ENCODE measurements around the gene ZPR1.
"Not testable (repeated sequence)": the region's sequence is repeated elsewhere in the genome, so short reads cannot be mapped to it uniquely, and the experiment has no call there.

The ZPR1 gene

DNA sequence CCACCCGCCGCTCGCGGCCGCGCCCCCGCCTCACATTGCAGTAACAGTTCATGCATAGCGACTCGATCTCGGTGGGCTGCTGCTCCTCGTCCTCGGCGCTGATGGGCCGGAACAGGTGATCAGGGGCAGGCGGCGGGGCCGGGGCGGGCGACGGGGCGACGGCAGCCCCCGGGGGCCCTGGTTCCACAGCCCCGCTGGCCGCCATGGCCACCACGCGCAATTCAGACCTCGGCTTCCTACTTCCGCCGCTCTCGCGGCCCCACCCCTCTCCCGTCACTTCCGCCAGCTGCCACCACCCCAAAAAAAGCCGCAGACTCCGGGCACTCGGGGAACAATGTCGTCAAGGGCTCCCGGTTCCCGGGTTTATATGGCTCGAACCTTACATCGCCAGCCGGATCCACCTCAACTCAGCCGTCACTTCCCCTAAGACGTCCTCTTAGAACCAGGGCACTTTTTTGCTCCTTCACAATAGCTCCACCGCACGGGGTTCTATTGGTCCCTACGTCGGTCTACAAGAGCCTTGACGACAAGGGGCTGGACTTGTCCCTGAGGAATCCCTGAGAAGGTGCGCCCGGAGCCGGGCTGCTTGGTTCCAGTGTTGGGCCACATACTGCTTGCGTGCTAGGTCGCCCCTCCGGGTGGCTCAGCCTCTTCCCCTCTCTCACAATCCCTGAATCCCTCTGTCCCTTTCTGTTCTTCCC lies at the start of gene ZPR1:
Gene ZPR1 (minus strand): TSS at position 238 of the 701 bp plus-strand sequence. CDS start 33 bp downstream, at position 205.
- Histone ChIP-seq H3K27me3 (replicated peaks; ENCODE audit: control insufficient read depth, insufficient read depth, low read length) (no peaks in the 10 kb centered on the region), H3K4me1 (ENCODE audit: control insufficient read depth, insufficient read depth, low read length) (peaks cover 48% of the 10 kb centered on the region), H3K9ac (ENCODE audit: low read length) (peak within 1 kb of the TSS; percentile 90), H3K36me3 (ENCODE audit: control insufficient read depth, insufficient read depth, low read length, severe bottlenecking) (peaks cover 37% of the 10 kb centered on the region), H3K9me3 (ENCODE audit: control insufficient read depth, low read length) (no peaks in the 10 kb centered on the region), H3K4me3 (ENCODE audit: low read length) (peak within 1 kb of the TSS; percentile 89)
- DNase-seq (ENCODE audit: low read depth), result peak; percentile 91

- Histone ChIP-seq H3K27me3 (replicated peaks; ENCODE audit: control insufficient read depth, insufficient read depth, low read length) (peaks cover 3% of the 10 kb centered on the region), H3K4me1 (ENCODE audit: control insufficient read depth, insufficient read depth, low read length) (peaks cover 15% of the 10 kb centered on the region), H3K4me3 (ENCODE audit: low read length) (no peak overlapping the region), H3K9me3 (ENCODE audit: control insufficient read depth, low read length) (no peaks in the 10 kb centered on the region), H3K9ac (ENCODE audit: low read length) (no peak overlapping the region), H3K36me3 (ENCODE audit: control insufficient read depth, insufficient read depth, low read length, severe bottlenecking) (no peaks in the 10 kb centered on the region)
- no peak for DNase-seq (ENCODE audit: low read depth)
Observed at GRCh38 chr11:116836632-116836991, 48.8 kb upstream of the ZPR1 start.

GRCh38 chr11:116835791-116836631 lies 48.2 kb upstream of the ZPR1 start:
- peaks cover 3% of the 10 kb centered on the region for H3K27me3 ChIP-seq (replicated peaks; ENCODE audit: control insufficient read depth, insufficient read depth, low read length)
- H3K4me1 ChIP-seq (ENCODE audit: control insufficient read depth, insufficient read depth, low read length), result peaks cover 15% of the 10 kb centered on the region
- peak overlapping the region; percentile 64 for H3K9ac ChIP-seq (ENCODE audit: low read length)
- H3K9me3 ChIP-seq (ENCODE audit: control insufficient read depth, low read length), result no peaks in the 10 kb centered on the region
- peak; percentile 92 for DNase-seq (ENCODE audit: low read depth)
- H3K36me3 ChIP-seq (ENCODE audit: control insufficient read depth, insufficient read depth, low read length, severe bottlenecking), result no peaks in the 10 kb centered on the region
- H3K4me3 ChIP-seq (ENCODE audit: low read length), result peak overlapping the region; percentile 52

DNA sequence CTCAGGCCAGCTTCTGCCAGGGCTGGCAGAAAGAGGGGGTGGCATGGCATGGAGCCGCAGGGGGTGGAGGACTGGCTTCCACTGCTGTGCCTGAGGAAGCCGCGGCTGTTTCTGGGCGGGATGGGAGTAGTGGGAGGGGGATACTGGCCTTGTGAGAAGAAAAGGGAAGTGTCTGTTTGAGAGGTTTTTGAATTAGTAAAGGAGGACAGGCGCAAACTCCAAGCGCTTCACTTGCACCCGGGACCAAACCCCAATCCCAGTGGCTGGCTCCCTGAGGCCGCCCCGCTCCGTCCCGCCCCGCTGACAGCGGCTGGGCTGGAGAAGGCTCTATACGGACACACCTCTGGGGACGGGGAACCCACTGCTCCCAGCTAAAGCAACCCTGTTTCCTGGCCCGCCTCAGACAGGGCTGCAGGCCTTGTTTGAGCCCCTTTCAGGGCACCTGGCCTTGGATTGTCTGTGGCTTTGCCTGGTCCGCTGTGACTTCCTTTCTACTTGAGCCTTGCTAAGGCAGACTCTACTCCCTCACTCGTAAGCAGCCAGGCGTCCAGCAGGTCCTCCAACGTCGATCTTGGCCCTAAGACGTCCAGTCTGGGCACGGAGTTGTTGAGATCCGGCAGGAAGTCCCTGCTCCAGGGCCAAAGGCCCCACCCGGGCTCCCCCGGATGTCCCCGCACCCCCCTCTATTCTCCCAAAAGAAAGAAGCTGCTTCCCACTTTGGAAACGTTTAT lies 47.4 kb upstream of the ZPR1 start:
- Histone ChIP-seq H3K4me1 (ENCODE audit: control insufficient read depth, insufficient read depth, low read length) (peaks cover 14% of the 10 kb centered on the region), H3K9ac (ENCODE audit: low read length) (peak overlapping the region; percentile 64), H3K36me3 (ENCODE audit: control insufficient read depth, insufficient read depth, low read length, severe bottlenecking) (no peaks in the 10 kb centered on the region), H3K4me3 (ENCODE audit: low read length) (peak overlapping the region; percentile 52), H3K9me3 (ENCODE audit: control insufficient read depth, low read length) (no peaks in the 10 kb centered on the region), H3K27me3 (replicated peaks; ENCODE audit: control insufficient read depth, insufficient read depth, low read length) (peaks cover 3% of the 10 kb centered on the region)
- no peak for DNase-seq (ENCODE audit: low read depth)

GRCh38 chr11:116834535-116835041 lies 46.8 kb upstream of the ZPR1 start:
- H3K4me1 ChIP-seq (ENCODE audit: control insufficient read depth, insufficient read depth, low read length), result peaks cover 11% of the 10 kb centered on the region
- H3K36me3 ChIP-seq (ENCODE audit: control insufficient read depth, insufficient read depth, low read length, severe bottlenecking); H3K9me3 ChIP-seq (ENCODE audit: control insufficient read depth, low read length); H3K9ac ChIP-seq (ENCODE audit: low read length); H3K4me3 ChIP-seq (ENCODE audit: low read length); H3K27me3 ChIP-seq (replicated peaks; ENCODE audit: control insufficient read depth, insufficient read depth, low read length); DNase-seq (ENCODE audit: low read depth): not testable (repeated sequence)

DNA sequence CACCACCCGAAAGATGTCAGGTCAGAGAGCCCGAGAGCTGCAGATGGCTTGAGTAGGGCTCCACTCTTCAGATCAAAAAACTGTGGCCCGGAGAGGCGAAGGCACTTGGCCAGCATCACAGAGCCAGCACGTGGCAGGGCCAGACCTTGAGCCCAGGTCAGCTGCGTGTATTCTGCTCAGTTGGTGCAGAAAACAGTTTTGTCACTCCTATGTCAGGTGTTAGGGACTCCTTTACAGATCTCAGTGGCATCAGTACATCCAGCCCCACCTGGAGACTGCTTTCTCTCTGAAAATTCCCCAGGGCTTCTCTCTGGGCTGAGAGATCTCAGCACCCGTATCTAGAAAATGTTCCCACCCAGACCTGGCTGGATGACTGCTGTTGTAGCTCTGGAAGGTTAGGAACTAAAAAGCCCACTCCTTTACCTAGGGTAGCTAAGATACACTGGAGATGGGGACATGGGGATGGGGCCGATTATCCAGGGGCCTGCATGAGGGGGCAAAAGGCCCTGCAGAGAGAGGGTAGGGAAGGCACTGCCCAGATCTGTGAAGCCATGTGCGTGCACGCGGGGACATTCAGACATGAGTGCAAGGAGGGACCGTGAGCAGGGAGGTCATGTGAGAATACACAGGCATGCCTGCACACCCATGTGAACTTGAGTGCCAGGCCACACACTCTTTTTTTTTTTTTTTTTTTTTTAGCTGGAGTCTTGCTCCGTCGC lies 46.2 kb upstream of the ZPR1 start:
- no peaks in the 10 kb centered on the region for H3K36me3 ChIP-seq (ENCODE audit: control insufficient read depth, insufficient read depth, low read length, severe bottlenecking)
- H3K4me1 ChIP-seq (ENCODE audit: control insufficient read depth, insufficient read depth, low read length), result peaks cover 12% of the 10 kb centered on the region
- H3K9ac ChIP-seq (ENCODE audit: low read length), result no peak overlapping the region
- DNase-seq (ENCODE audit: low read depth), result no peak
- no peaks in the 10 kb centered on the region for H3K9me3 ChIP-seq (ENCODE audit: control insufficient read depth, low read length)
- peaks cover 3% of the 10 kb centered on the region for H3K27me3 ChIP-seq (replicated peaks; ENCODE audit: control insufficient read depth, insufficient read depth, low read length)
- no peak overlapping the region for H3K4me3 ChIP-seq (ENCODE audit: low read length)

DNA sequence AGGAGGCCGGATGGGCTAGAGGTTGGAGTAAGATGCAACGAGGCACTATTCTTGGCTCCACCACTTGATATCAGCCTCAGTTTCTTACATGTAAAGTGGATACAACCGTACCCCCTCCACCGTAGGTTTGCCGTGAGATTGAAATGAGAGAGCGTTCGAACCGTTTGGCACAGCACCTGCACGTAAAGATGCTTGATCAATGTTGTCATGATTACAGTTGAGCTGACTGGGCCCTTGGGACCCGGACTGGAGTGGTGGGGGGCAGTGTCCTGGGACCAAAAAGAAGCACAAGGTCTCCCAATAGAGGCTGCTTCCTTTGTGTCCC lies 45.6 kb upstream of the ZPR1 start:
- Histone ChIP-seq H3K9me3 (ENCODE audit: control insufficient read depth, low read length) (no peaks in the 10 kb centered on the region), H3K4me3 (ENCODE audit: low read length) (no peak overlapping the region), H3K36me3 (ENCODE audit: control insufficient read depth, insufficient read depth, low read length, severe bottlenecking) (no peaks in the 10 kb centered on the region), H3K4me1 (ENCODE audit: control insufficient read depth, insufficient read depth, low read length) (peaks cover 12% of the 10 kb centered on the region), H3K9ac (ENCODE audit: low read length) (no peak overlapping the region), H3K27me3 (replicated peaks; ENCODE audit: control insufficient read depth, insufficient read depth, low read length) (peaks cover 3% of the 10 kb centered on the region)
- no peak for DNase-seq (ENCODE audit: low read depth)

- no peaks in the 10 kb centered on the region for H3K9me3 ChIP-seq (ENCODE audit: control insufficient read depth, low read length)
- H3K36me3 ChIP-seq (ENCODE audit: control insufficient read depth, insufficient read depth, low read length, severe bottlenecking), result no peaks in the 10 kb centered on the region
- peaks cover 3% of the 10 kb centered on the region for H3K27me3 ChIP-seq (replicated peaks; ENCODE audit: control insufficient read depth, insufficient read depth, low read length)
- H3K9ac ChIP-seq (ENCODE audit: low read length), result no peak overlapping the region
- no peak overlapping the region for H3K4me3 ChIP-seq (ENCODE audit: low read length)
- H3K4me1 ChIP-seq (ENCODE audit: control insufficient read depth, insufficient read depth, low read length), result peaks cover 12% of the 10 kb centered on the region
- no peak for DNase-seq (ENCODE audit: low read depth)
Observed at GRCh38 chr11:116832350-116833290, 44.8 kb upstream of the ZPR1 start.

DNA sequence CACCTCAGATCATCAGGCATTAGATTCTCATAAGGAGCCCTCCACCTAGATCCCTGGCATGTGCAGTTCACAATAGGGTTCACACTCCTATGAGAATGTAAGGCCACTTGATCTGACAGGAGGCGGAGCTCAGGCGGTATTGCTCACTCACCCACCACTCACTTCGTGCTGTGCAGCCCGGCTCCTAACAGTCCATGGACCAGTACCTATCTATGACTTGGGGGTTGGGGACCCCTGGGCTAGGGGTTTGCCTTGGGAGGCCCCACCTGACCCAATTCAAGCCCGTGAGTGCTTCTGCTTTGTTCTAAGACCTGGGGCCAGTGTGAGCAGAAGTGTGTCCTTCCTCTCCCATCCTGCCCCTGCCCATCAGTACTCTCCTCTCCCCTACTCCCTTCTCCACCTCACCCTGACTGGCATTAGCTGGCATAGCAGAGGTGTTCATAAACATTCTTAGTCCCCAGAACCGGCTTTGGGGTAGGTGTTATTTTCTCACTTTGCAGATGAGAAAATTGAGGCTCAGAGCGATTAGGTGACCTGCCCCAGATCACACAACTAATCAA lies 44.0 kb upstream of the ZPR1 start:
- H3K9me3 ChIP-seq (ENCODE audit: control insufficient read depth, low read length), result no peaks in the 10 kb centered on the region
- peaks cover 3% of the 10 kb centered on the region for H3K27me3 ChIP-seq (replicated peaks; ENCODE audit: control insufficient read depth, insufficient read depth, low read length)
- no peak overlapping the region for H3K9ac ChIP-seq (ENCODE audit: low read length)
- no peak overlapping the region for H3K4me3 ChIP-seq (ENCODE audit: low read length)
- no peaks in the 10 kb centered on the region for H3K36me3 ChIP-seq (ENCODE audit: control insufficient read depth, insufficient read depth, low read length, severe bottlenecking)
- peaks cover 12% of the 10 kb centered on the region for H3K4me1 ChIP-seq (ENCODE audit: control insufficient read depth, insufficient read depth, low read length)
- no peak for DNase-seq (ENCODE audit: low read depth)

Measured in adipocyte (in vitro differentiated cells).